HG03460 (cell line): ENCODE results near the gene CORO2B.
"Not testable (repeated sequence)": the region's sequence is repeated elsewhere in the genome, so short reads cannot be mapped to it uniquely, and the experiment has no call there.

Experiments used
- ATAC-seq: cut with Tn5 transposase; IDR thresholded peaks from one replicate; pipeline ENCODE4 v1.9.1; 2021; ENCODE audit not compliant: unreplicated experiment

The CORO2B gene

DNA sequence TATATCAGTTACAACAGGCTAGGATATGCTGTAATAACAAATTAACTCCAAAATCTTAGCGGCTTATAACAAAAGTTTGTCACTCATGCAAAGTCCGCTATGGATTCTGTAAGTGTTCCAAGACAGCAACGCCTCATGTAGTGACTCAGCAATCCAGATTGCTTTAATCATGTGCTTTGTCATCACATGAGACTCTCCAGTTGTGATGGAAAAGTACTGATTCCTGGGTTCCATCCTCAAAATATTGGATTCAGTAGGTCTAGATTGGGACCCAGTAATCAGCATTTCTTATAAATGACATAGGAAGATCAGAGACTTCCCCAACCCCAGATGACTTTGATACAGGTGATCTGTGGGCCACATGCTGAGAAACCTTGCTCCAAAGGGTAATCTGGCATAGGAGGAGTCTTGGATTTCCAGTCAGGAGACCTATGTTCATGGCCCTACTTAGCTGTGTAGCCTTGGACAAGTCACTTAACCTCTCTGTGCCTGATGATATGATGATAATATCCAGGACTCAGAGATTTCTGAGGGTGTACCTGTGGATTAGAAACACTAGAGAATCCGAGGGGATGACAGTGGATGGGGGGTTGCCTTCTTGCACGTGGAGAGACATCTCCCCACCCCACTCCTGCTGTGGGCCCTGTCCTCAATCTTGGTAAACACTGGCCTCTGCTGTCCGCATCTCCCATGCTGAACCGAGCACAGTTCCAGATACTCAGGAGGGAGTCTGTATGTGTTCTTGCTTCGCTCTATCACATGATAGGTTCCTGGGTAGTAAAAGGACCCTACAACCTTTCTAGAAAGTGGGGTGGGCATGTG is 65.5 kb downstream of the CORO2B start:
- ATAC-seq = no peak

DNA sequence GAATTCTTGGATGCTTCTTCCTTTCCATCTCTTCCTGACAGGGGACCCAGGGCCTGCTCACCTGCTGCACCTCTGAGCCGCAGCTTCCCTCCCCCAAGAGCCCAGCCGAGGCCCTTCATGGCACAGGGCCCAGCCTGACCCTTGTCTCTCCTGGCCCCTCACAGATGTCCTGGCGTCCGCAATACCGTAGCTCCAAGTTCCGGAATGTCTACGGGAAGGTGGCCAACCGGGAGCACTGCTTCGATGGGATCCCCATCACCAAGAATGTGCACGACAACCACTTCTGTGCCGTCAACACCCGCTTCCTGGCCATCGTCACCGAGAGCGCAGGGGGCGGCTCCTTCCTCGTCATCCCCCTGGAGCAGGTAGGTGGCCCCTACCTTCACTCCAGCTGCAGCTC is 66.2 kb downstream of the CORO2B start:
- no peak for ATAC-seq

DNA sequence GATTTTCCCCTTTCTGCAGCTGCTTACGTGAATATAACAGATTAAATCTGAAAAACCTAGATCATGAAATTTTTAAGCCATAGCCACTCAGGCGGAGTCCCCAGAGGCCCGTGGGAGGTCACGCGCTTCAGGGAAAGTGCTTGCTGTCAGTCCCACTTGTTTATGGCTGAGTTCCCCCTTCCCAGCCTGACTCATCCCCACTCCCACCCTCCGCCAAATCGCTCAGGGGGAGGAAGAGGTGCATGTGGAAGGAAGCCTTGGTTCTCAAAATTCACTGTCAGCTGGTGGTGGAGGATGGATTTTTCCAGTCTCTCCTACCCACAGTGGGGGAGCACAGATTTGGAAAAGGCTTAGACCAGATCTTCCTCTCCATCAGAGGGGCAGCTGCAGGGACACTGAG is 67.4 kb downstream of the CORO2B start:
- no peak for ATAC-seq

DNA sequence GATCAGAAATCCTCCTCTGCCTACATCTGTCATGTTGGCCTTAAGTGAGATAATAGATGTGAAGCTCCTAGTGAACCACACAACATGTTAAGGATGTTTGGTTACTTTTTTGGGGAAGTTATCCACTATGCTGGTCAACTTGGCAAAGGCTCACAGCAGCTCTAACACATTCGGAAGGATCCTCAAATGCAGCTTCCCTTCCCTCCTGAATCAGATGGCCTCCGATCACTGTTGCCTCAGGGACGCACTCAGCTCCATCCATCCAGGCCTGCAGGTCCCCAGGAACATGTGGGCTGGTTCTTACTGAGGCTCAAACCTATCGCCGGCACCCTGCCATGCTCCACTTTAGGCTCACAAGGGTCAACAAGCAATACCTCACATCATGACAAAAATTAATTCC is 67.9 kb downstream of the CORO2B start:
- ATAC-seq = no peak

DNA sequence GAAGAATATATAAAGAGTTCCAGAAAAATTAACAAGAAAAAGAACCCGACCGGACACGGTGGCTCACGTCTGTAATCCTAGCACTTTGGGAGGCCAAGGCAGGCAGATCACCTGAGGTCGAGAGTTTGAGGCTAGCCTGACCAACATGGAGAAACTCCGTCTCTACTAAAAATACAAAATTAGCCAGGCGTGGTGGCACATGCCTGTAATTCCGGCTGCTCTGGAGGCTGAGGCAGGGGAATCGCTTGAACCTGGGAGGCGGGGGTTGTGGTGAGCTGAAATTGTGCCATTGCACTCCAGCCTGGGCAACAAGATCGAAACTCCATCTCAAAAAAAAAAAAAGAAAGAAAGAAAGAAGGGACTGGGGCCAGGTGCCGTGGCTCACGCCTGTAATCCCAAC is 68.6 kb downstream of the CORO2B start:
- ATAC-seq = not testable (repeated sequence)

DNA sequence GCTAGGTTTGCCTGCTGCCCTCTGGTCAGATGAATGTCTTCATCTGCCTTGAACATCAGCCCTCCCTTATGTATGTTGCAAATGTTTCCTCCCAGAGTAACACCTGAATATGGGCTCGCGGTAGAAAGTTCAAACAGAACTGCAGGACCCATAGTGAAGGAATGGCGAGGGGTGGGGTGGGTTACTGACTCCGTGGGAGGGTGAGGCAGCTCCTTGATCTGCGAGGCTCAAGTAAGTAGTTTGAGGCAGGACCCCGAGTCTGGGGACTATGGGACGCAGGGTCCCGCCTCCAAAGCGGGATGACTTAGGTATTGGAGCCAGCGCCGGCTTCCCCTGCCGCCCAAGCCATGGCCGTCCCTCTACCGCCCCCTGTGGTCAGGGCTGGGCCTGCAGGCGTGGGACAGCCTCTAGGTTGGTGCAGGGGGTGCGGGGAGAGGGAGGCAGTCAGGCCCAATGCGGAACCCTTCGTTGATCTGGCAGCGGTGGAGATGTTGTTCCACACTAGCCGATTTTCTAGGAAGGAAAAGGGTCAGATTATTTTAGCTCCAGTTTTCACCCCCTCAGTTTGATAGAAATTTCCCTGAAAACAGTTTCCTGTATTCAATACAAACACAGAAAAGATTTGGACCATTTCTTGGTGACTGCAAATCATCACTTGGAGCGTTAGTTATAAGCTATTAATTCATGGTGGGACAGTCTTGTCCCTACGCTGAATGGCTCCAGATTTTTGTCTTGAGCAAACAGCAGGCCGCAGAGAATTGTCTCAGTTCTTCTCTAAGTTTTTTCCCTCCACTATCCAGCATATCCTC is 72.3 kb downstream of the CORO2B start:
- no peak for ATAC-seq

DNA sequence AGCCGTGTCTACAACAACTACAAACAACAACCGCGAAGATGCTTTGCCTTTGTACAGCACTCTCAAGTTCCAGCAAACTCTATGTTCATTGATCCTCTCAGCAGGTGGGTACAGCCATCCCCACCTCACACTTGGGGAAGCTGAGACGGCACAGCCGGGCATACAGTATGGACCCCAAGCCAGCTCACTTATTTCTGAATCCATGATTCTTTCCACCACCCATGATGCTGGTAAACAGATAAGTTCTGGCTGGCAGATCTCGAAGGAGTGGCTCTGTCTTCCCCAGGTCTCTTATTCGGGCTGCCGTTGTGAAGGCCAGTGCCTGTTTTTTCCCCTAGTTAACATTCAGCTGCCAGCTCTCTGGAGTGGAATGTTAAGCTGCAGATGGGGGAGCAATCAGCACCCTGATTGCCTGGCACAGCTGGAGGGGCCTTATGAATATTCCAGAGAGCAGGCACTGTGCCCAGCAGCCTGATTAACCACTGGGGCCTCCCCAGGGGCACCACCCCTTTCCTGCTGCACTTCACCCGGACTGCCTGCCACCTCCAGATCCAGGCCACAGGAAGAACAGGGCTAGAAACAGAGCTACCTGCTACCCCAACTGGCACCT is 73.2 kb downstream of the CORO2B start:
- ATAC-seq = no peak

DNA sequence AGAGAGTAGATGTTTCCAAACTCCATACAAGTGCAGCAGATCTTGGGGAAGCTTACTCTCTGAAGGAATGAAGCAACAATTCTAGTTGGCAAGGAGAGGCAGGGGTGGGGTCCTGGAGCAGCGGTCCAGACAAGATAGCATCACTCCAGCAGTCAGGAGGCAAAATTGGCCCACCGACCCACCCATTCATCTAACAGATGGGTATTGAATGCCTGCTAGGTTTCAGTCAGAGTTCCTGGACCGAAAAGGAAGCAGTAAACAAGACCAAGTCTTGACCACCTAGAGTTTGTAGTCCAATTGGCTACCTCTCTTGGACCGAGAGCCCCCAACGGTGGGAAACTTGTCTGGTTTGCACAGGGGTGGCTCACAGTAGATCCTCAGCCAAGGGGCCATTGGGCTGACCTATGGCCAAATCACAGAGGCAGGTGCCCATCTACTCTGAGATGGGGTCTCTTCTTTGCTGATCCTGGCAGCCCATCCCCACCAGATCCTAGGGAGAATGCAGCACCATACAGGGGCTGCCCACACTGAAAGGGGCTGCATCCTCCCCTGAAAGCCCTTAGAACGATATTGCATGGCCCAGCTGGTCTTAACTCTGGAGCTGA is 74.3 kb downstream of the CORO2B start:
- no peak for ATAC-seq

DNA sequence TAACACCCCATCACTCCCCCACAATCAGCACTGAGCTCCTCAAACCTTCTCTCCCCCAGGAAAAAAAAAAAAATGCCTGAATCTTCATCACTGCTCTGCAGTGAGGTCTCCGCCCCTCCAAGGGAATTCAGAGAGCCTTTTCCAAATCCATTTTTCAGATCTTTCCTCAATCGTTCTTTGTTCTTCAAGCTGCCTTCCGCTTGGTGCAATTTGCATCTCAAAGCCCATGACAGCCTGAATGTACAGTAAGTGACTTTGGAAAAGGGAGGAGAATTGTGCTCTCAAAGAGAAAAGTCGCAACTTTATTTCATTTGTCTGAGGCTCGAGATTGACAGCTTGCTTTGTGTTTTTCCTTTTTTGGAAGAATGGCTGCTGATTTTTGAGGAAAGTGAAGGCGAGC is 75.0 kb downstream of the CORO2B start:
- ATAC-seq = no peak

DNA sequence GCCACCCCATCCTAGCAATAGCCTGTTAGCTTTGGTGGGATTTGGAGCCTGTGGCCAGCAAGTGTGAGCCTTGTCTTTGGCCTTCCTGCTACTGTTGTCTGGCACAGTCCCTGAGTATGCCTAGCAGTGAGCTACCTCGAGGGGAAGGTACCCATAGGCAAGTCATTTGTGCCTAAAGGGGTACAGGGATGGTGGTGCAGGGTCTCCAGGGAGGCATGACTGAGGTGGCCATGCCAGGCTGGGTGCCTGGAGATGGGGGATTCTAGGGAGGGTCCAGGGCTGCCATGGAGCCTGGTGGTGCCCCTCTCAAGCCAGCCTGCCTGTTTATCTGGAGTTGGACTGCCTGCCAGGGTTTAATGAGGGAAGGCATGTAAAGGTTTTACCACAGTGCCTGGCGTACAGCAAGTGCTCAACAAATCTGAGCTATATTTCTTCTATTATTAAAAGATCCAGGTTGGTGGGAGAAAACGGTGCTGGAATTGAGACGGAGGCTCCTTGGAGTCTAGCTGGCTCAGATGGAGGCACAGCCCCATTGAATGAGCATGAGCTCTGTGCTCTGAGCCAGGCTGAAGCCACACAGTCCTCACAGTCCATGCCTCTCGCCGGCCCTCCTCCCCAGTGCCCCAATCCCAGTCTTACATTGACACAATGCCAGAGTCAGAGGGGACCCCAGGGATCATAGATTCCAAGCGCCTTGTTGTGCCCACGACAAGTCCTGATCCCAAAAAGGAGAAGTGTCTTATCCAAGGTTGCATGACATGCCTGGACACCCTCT is 76.2 kb downstream of the CORO2B start:
- no peak for ATAC-seq

DNA sequence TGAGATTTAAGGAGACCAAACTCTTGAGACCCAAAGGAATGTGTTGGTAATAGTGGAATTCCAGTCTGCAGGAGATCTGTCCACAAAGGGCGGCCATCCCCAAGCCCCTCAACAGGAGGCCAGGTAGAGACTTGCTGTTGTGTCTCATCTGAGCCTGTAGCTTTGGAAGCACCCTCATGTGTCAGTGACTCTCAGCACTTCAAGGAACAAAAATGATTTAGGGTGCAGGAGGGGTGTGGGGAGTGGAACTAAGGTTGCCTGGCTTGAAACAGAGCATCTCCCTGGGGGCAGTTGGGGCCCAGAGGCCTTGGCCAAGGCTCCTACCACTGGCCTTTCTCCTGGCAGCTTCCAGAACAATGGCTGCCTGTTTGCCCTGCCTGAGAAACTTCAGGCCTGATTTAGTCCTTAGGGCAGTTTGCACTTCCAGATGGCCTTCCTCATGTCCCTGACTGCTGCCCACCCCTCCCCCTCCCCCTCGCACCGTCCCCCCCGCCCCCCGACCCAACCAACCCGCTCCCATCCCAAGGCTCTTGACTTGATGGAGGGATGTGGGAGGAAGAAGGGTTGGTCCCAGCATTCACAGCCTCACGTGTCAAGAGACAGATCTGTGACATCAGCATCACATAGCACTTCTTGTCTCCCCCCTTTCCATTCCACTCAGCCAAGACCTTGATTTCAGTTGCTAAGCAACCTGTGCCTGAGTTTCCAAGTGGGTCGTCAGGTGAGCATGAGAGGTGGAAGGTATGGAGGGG is 77.1 kb downstream of the CORO2B start:
- ATAC-seq = no peak

DNA sequence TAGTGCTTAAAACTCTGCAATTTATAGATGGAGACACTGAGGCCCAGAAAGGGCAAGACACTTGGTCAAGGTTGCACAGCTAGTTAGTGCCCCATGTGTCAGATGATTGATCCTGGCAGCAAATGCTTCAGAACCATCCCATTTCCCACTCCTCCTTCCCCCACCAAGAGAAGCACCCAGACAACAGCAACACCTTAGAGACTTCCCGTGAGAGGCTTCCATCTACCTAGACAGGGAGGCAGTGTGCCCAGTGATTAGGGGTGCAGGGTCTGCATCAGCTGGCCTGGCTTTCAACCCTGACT is 77.6 kb downstream of the CORO2B start:
- no peak for ATAC-seq

DNA sequence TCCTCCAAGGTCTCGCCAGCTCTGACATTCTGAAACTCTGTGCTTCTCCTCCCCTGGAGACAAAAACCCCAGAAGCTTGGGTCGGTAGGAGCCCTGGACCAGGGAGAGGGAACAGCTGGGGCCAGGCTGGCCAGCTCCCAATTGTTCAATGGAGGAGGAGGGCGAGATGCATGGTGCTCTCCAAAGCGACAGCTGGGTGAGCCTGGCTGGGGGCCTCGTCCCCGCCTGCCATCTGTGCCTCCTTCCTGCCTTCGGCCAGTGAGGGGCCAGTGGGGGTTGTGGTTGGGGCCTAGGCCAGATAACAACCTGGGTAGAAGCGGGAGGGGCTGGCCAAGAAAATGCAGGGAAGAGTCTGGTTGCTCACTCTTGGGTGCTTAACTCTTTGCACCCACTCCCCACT is 79.4 kb downstream of the CORO2B start:
- no peak for ATAC-seq

DNA sequence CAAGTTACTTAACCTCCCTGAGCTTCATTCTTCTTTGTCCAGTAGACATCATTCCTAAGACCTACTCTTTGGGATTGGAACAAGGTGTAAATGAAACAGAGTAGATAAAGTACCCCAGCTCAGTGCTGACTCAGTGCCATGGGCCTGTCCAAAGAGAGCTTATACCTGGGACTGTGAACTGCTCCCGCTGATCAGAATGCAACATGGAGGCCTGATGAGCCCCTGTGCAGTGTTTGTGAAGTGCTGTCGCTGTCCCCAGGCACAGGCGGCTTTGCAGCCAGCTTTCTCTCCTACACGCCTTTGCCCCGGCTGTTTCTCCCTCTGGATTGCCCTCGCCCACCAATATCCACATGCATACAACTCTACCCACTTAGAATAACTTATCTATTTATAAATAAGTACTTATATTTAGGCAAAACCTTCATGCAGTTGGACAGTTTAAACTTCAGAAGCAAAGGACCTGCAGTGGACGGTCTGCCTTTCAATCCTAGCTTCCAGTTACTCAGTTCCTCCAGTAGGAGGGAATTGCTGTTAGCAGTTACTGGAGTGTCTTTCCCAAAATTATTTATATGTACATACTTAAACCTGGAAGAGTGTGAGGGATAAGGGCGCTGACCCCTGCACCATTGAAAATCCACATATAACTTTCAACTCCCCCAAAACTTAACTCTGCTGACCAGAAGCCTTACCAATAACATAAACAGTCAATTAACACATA is 80.0 kb downstream of the CORO2B start:
- no peak for ATAC-seq

DNA sequence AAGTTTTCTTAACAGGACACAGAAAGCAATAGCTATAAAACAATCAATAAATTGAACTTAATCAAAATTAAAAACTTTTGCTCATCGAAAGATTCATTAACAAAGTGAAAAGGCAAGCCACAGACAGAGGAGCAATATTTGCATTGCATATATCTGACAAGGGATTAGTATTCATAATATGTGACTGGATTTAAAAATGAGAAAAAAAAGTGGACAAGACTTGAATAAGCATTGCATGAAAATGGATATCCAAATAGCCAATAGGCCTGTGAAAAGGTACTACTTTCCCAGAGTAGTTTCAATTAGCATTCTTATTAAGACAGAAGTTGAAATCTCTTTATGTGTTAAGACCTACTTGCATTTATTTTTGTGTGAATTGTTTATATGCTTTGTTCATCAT is 84.7 kb downstream of the CORO2B start:
- no peak for ATAC-seq

DNA sequence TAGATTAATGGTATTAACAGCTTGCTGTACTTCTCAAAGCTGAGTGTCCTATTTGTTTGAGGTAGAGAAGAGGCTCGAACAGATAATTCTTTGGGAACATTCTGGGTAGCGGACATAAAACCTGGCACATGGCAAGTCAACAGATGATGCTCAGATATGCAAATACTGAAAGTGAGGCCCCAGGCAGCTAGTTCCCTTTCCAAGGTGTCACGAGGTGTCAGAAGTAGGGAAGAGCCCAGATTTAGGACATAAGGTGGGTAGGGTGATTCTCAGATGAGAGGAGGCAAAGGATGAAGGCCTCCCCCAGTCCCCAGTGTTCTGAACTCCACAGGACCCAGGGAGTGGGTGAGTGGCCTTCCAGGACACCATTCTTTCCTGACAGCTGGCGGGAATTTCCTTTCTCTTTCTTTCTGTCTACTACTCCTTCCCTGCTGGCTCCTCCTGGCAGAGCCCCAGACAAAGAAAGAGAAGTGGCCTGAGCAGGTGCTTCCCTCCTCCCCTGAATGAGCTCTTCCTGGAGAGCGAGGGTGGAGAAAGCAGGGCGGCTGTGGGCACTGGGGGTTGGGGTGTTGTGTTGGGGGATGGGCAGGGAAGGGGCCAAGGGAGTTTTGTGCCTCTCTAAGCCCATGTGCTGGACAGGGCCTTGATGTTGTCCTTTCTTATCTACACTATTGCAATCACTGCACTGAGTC is 87.5 kb downstream of the CORO2B start:
- no peak for ATAC-seq

DNA sequence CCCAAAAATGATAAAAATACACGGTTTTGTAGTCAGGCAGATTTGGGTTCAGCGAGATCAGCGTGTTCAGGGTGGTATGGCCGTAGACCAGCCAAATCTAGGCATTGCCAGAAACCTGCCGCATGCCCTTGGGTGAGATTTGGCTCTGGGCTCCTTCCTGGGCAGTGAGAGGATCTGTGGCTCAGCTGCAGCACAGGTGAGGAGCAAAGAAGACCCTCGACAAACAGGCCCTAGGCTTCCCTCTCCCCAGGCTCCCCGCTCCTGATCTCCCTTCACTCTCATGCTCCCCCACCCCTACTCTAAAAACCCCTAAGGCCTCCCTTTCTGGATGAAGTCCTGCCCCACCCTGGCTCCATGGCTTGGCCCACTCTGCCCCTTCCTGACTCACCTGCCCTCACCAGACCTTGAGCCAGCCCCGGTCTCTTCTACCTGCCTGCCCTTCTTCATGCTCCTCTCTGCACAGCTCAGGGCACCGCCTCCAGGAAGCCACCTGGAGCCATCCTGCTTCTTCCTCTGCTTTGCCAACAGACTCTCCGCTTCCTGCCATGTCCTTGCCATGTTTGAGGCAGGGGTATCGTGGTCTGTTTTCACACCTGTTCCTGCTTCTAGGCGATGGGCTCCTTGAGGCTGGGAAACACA is 88.1 kb downstream of the CORO2B start:
- no peak for ATAC-seq

DNA sequence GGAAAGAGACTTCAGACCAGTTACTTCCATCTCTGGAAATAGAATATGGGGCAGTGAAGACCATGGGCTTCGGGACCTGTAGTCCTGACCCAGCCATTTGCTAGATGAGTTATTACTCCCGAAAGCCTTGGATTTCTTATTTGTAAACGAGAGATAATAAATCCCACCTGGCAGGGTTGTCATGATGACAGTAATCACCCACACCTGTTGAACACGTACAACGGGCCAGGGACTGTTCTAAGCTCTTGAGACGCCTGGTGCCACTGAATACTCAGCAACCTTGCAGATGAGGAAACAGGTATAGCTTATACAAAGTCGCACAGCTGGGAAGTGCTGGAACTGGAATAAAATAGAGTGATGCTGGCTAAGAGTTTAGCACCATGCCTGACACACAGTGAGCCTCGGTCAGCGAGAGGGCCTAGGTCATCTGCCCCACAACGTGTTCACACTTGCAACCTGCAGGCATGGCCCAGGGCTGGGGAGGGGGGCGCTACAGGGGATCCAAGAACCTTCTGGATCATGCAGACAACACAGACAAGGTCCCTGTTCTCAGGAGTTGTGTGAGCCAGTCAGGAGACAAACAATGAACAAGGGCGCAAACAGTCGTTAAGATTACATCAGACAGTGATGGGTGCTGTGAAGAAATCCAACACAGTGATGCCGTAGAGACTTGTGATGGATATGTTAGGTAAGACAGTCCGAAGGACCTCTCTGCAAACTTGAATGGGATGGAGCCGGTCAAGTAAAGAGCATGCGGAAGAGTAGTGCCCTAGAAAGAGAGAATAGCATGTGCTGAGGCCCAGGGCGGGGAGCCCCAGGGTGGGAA is 89.2 kb downstream of the CORO2B start:
- no peak for ATAC-seq
